ENCODE data around the gene GP1BA. TPM values are rescaled to one million over a fixed set of nuclear protein-coding genes. Genes with fewer than 3 reads are reported as not detected.

GP1BA gene
- total RNA-seq, 4 donors from 2014 or later, result not detected

DNA sequence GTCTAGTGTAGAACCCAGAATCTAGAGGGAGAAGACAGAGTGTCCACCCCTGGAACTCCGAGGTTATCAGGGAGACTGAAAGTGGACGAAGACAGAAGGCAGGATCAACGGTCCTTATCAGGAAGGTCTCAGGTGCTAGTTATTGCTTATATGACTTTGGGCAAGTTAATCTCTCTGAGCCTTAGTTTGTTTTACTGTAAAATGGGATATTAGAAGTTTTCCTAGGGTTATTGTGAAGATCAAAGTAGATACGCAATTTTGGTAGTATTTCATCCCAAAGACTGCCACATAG, 9.2 kb downstream of the GP1BA start:
- TF ChIP-seq POLR2A (IDR thresholded peaks at IDR 0.05) (no peak), CTCF (IDR thresholded peaks at IDR 0.05) (no peak)
- Histone ChIP-seq H3K4me3 (peak overlapping the region; percentile 90 to 92), H3K36me3 (no peaks in the 10 kb centered on the region), H3K27ac (peak overlapping the region; percentile 95 to 98), H3K27me3 (no peaks in the 10 kb centered on the region), H3K9me3 (no peaks in the 10 kb centered on the region), H3K4me1 (peaks cover 24 to 25% of the 10 kb centered on the region in 2 donors)
- intact Hi-C loops (cut with DNase I; ENCODE audit: low total_unique reads), result no loop called here
- no peak for DNase-seq

- TF ChIP-seq CTCF (IDR thresholded peaks at IDR 0.05) (no peak), POLR2A (IDR thresholded peaks at IDR 0.05) (no peak)
- Histone ChIP-seq H3K9me3 (no peaks in the 10 kb centered on the region), H3K36me3 (no peaks in the 10 kb centered on the region), H3K4me3 (no peak overlapping the region), H3K4me1 (peaks cover 24 to 29% of the 10 kb centered on the region in 2 donors), H3K27ac (no peak overlapping the region), H3K27me3 (no peaks in the 10 kb centered on the region)
- no peak for DNase-seq
- intact Hi-C loops (cut with DNase I; ENCODE audit: low total_unique reads), result no loop called here
Measured at GRCh38 chr17:4942760-4943508, 10.9 kb downstream of the GP1BA start.

GRCh38 chr17:4944163-4944553, 12.1 kb downstream of the GP1BA start:
- no peaks in the 10 kb centered on the region for H3K36me3 ChIP-seq
- no peaks in the 10 kb centered on the region for H3K27me3 ChIP-seq
- no peaks in the 10 kb centered on the region for H3K9me3 ChIP-seq
- H3K27ac ChIP-seq, result peak overlapping the region; percentile 93 to 98
- intact Hi-C loops (cut with DNase I; ENCODE audit: low total_unique reads), result no loop called here
- H3K4me1 ChIP-seq, result peaks cover 14 to 22% of the 10 kb centered on the region in 2 donors
- TF ChIP-seq POLR2A (IDR thresholded peaks at IDR 0.05) (no peak), CTCF (IDR thresholded peaks at IDR 0.05) (no peak)
- H3K4me3 ChIP-seq, result no peak overlapping the region
- no peak for DNase-seq

DNA sequence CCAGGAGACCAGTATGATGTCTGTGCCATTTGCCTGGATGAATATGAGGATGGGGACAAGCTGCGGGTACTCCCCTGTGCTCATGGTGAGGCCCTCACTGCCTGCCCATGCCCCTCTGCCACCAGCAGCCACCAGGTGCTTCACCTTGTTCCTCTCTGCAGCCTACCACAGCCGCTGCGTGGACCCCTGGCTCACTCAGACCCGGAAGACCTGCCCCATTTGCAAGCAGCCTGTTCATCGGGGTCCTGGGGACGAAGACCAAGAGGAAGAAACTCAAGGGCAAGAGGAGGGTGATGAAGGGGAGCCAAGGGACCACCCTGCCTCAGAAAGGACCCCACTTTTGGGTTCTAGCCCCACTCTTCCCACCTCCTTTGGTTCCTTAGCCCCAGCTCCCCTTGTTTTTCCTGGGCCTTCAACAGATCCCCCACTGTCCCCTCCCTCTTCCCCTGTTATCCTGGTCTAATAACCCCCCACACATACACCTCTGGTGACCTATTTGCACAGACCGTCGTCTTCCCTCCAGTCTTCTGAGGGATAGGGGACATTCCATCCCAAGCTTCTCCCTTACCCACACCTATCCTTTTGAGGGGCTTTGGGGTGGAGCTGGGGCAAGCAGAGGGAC, 12.6 kb downstream of the GP1BA start:
- no peaks in the 10 kb centered on the region for H3K9me3 ChIP-seq
- no peaks in the 10 kb centered on the region for H3K27me3 ChIP-seq
- H3K27ac ChIP-seq, result peak overlapping the region; percentile 93 to 98
- intact Hi-C loops (cut with DNase I; ENCODE audit: low total_unique reads), result no loop called here
- no peaks in the 10 kb centered on the region for H3K36me3 ChIP-seq
- no peak overlapping the region for H3K4me3 ChIP-seq
- peaks cover 12 to 21% of the 10 kb centered on the region in 2 donors for H3K4me1 ChIP-seq
- TF ChIP-seq CTCF (IDR thresholded peaks at IDR 0.05), result no peak
- TF ChIP-seq POLR2A (IDR thresholded peaks at IDR 0.05), result no peak
- DNase-seq, result no peak

GRCh38 chr17:4945176-4945943, 13.3 kb downstream of the GP1BA start:
- H3K4me3 ChIP-seq, result peak overlapping the region in 1 of 2 donors; percentile 82
- H3K9me3 ChIP-seq, result no peaks in the 10 kb centered on the region
- peak overlapping the region; percentile 93 to 98 for H3K27ac ChIP-seq
- H3K36me3 ChIP-seq, result no peaks in the 10 kb centered on the region
- intact Hi-C loops (cut with DNase I; ENCODE audit: low total_unique reads), result no loop called here
- no peaks in the 10 kb centered on the region for H3K27me3 ChIP-seq
- H3K4me1 ChIP-seq, result peaks cover 12 to 21% of the 10 kb centered on the region in 2 donors
- DNase-seq, result peak; percentile 79 to 87
- TF ChIP-seq POLR2A (IDR thresholded peaks at IDR 0.05) (no peak), CTCF (IDR thresholded peaks at IDR 0.05) (no peak)
